Pons (tissue), 1 donor: ENCODE data around the gene ASH1L.
"Not testable (repeated sequence)": the region's sequence is repeated elsewhere in the genome, so short reads cannot be mapped to it uniquely, and the experiment has no call there.

Experiments used
- DNase-seq: peaks from one replicate; pipeline ENCODE4 v3.0.0-alpha.2; 2016; ENCODE audit warnings: low spot score

ASH1L gene

GRCh38 chr1:155493595-155493994 is 69.0 kb downstream of the ASH1L start:
- DNase-seq = not testable (repeated sequence)

GRCh38 chr1:155488419-155488818 is 74.2 kb downstream of the ASH1L start:
- DNase-seq = not testable (repeated sequence)

- no peak for DNase-seq
Measured at GRCh38 chr1:155487541-155487940, 75.1 kb downstream of the ASH1L start.

GRCh38 chr1:155486952-155487351 is 75.7 kb downstream of the ASH1L start:
- not testable (repeated sequence) for DNase-seq

GRCh38 chr1:155485945-155486344 is 76.7 kb downstream of the ASH1L start:
- DNase-seq = peak; percentile 81

GRCh38 chr1:155485222-155485621 is 77.4 kb downstream of the ASH1L start:
- no peak for DNase-seq

GRCh38 chr1:155481741-155482241 is 80.8 kb downstream of the ASH1L start:
- DNase-seq = no peak

- DNase-seq = no peak
Measured at GRCh38 chr1:155479205-155479604, 83.4 kb downstream of the ASH1L start.

GRCh38 chr1:155478270-155478852 is 84.2 kb downstream of the ASH1L start:
- DNase-seq = no peak

- no peak for DNase-seq
Measured at GRCh38 chr1:155474146-155474545, 88.5 kb downstream of the ASH1L start.

GRCh38 chr1:155473151-155473821 is 89.3 kb downstream of the ASH1L start:
- no peak for DNase-seq

GRCh38 chr1:155472491-155473083 is 90.0 kb downstream of the ASH1L start:
- DNase-seq = peak; percentile 80

GRCh38 chr1:155471891-155472290 is 90.7 kb downstream of the ASH1L start:
- no peak for DNase-seq

- DNase-seq = peak; percentile 94
Measured at GRCh38 chr1:155471026-155471425, 91.6 kb downstream of the ASH1L start.

GRCh38 chr1:155466996-155467395 is 95.6 kb downstream of the ASH1L start:
- no peak for DNase-seq

GRCh38 chr1:155466617-155466972 is 96.0 kb downstream of the ASH1L start:
- no peak for DNase-seq

- no peak for DNase-seq
Measured at GRCh38 chr1:155463865-155464650, 98.5 kb downstream of the ASH1L start.

- DNase-seq = no peak
Measured at GRCh38 chr1:155458111-155458510, 104.5 kb downstream of the ASH1L start.

GRCh38 chr1:155457266-155457665 is 105.3 kb downstream of the ASH1L start:
- DNase-seq = no peak

- DNase-seq = peak; percentile 75
Measured at GRCh38 chr1:155455588-155456195, 106.9 kb downstream of the ASH1L start.

- DNase-seq = no peak
Measured at GRCh38 chr1:155454096-155454495, 108.5 kb downstream of the ASH1L start.

- no peak for DNase-seq
Measured at GRCh38 chr1:155453141-155453540, 109.5 kb downstream of the ASH1L start.
